ENCODE measurements around the gene TRIM24.

Gene TRIM24

DNA sequence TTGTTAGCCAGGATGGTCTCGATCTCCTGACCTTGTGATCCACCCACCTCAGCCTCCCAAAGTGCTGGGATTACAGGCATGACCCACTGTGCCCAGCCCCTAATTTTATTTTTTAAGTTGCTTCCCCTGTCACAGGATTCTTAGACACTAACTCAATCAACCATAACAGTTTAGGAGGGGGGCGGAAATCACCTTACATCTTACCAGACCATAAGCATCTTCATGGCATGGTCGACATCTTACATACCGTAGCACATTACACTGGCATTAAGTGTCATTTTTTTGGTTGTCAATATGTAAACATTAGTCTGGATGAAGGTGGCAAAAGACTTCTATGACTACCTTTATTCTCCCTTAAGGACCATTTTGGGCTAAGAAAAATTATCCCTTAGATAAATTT is 95.6 kb downstream of the TRIM24 start:
- DNase-seq, result no peak
- Histone ChIP-seq H3K9me3 (no peaks in the 10 kb centered on the region), H3K4me3 (ENCODE audit: low read depth, low read length) (no peak overlapping the region), H3K36me3 (peaks cover 96% of the 10 kb centered on the region), H3K4me1 (no peaks in the 10 kb centered on the region), H3K27me3 (no peaks in the 10 kb centered on the region)
- TF ChIP-seq, protein P1, sequence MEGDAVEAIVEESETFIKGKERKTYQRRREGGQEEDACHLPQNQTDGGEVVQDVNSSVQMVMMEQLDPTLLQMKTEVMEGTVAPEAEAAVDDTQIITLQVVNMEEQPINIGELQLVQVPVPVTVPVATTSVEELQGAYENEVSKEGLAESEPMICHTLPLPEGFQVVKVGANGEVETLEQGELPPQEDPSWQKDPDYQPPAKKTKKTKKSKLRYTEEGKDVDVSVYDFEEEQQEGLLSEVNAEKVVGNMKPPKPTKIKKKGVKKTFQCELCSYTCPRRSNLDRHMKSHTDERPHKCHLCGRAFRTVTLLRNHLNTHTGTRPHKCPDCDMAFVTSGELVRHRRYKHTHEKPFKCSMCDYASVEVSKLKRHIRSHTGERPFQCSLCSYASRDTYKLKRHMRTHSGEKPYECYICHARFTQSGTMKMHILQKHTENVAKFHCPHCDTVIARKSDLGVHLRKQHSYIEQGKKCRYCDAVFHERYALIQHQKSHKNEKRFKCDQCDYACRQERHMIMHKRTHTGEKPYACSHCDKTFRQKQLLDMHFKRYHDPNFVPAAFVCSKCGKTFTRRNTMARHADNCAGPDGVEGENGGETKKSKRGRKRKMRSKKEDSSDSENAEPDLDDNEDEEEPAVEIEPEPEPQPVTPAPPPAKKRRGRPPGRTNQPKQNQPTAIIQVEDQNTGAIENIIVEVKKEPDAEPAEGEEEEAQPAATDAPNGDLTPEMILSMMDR (IDR thresholded peaks at IDR 0.05; ENCODE audit: low read depth, low read length), result no peak

DNA sequence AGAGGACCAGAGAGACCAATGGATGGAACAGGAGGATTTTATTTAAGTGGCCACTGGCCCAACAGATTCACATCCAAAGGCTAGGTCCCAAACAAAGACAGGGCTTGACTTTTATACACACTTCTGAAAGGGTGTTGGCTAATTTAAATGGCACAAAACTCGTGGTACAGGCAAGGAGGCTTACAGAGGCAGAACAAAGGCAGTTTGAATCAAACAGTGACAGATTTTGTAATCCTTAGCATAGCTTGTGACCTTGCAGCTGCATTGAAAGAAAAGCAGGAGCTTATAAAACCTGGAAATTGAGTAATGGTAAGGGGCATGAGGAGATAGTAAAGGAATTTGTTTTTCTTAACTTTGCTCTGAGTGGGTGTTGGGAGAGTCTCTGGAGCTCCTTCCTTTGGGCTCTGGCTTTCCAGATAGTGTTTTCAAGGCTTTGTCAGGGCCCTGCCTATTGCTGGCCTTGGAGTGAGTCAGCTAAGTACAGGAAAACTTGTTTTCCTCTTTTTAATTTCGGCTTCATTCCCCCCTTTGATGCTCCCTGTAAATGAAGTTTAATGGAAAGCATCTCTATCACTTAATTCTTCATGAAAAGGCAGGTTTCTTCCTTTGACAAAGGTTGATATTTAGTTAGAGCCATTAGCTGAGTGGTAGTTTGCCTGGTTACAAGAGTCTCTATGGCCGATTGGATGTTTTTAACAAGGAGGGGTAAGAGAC is 96.9 kb downstream of the TRIM24 start:
- Histone ChIP-seq H3K27me3 (no peaks in the 10 kb centered on the region), H3K4me1 (no peaks in the 10 kb centered on the region), H3K36me3 (peaks cover 93% of the 10 kb centered on the region), H3K9me3 (no peaks in the 10 kb centered on the region), H3K4me3 (ENCODE audit: low read depth, low read length) (no peak overlapping the region)
- TF ChIP-seq, protein P1 (IDR thresholded peaks at IDR 0.05; ENCODE audit: low read depth, low read length), result no peak
- DNase-seq, result no peak

DNA sequence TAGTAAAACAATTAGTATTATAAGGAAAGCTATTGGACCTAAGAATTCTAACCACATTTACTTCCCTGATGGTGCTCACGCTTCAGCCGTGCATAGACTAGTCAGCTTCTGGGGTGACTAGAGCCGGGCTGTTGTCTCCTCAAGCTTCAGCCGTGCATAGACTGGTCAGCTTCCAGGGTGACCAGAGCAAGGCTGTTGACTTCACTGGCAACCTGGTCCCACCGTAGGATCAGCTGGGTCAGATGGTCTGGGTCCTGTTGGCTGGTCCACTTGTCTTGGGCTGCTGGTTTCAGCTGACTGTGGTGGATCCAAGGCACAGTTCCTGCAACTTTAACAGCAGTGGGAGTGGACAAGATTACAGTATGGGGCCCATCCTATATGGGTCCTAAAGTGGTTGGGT is 99.4 kb downstream of the TRIM24 start:
- Histone ChIP-seq H3K36me3 (peaks cover 94% of the 10 kb centered on the region), H3K4me3 (ENCODE audit: low read depth, low read length) (no peak overlapping the region), H3K27me3 (no peaks in the 10 kb centered on the region), H3K9me3 (no peaks in the 10 kb centered on the region), H3K4me1 (no peaks in the 10 kb centered on the region)
- TF ChIP-seq, protein P1 (IDR thresholded peaks at IDR 0.05; ENCODE audit: low read depth, low read length), result no peak
- no peak for DNase-seq

DNA sequence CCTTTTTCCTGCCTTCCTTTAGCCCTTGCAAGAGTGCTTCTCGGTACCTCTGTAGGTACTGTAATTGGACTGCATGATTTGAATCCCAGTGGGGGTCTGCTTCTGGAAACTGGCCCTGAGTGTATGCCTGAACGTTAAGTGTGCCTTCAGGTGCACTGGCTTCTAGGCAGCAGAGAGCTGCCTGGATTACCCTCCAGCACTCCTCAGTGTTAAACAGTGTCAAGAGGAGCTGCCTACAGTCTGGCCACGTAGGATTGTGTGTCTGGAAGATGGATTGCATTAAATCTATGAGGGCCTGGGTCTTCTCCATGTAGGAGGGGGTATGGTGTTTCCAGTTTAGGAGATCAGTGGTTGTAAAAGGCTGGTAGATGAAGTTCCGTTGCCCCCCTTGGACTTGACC is 103.7 kb downstream of the TRIM24 start:
- no peaks in the 10 kb centered on the region for H3K4me1 ChIP-seq
- no peak for DNase-seq
- no peak overlapping the region for H3K4me3 ChIP-seq (ENCODE audit: low read depth, low read length)
- TF ChIP-seq, protein P1 (IDR thresholded peaks at IDR 0.05; ENCODE audit: low read depth, low read length), result no peak
- no peaks in the 10 kb centered on the region for H3K27me3 ChIP-seq
- H3K9me3 ChIP-seq, result no peaks in the 10 kb centered on the region
- H3K36me3 ChIP-seq, result peaks cover 90% of the 10 kb centered on the region

DNA sequence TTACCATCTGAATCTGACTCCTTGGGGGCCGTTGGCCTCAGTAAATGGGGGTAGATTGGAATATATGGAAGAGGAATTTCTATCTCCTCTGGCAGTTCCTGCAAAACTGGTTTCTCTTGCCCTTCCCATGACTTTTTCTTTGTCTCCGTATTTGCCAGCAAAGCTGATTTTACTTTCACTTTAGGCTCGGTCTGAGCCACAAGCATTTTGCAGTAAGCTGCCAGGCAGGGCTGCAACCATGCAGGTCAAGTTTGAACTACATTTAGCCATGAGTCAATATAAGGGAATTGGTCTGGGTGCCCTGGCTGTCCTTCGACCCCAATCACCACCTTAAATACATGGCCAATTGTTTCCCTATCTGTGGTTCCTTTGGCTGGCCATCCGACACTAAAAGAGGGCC is 104.3 kb downstream of the TRIM24 start:
- TF ChIP-seq, protein P1 (IDR thresholded peaks at IDR 0.05; ENCODE audit: low read depth, low read length), result no peak
- Histone ChIP-seq H3K4me3 (ENCODE audit: low read depth, low read length) (no peak overlapping the region), H3K9me3 (no peaks in the 10 kb centered on the region), H3K36me3 (peaks cover 90% of the 10 kb centered on the region), H3K4me1 (no peaks in the 10 kb centered on the region), H3K27me3 (no peaks in the 10 kb centered on the region)
- no peak for DNase-seq

DNA sequence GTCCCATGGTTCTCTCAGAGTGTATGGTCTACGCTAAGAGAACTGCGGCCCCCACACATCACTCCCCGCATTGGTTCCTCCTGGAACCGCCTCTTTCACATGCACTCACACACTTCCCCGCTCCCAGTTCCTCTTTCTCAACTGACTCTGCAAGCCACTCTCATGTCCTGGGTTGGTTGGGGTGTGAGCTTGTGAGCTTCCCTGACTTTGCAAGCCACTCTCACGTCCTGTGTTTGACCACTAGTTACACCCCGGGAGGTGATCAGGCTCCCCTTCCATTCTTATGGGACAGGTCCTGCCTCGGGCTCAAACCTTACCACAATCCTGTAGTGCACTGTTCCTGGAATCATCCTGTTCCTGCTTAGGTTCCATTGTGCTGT is 105.0 kb downstream of the TRIM24 start:
- H3K4me3 ChIP-seq (ENCODE audit: low read depth, low read length), result no peak overlapping the region
- no peaks in the 10 kb centered on the region for H3K27me3 ChIP-seq
- no peaks in the 10 kb centered on the region for H3K9me3 ChIP-seq
- no peaks in the 10 kb centered on the region for H3K4me1 ChIP-seq
- TF ChIP-seq, protein P1 (IDR thresholded peaks at IDR 0.05; ENCODE audit: low read depth, low read length), result no peak
- DNase-seq, result no peak
- peaks cover 89% of the 10 kb centered on the region for H3K36me3 ChIP-seq

Data from BE2C (cell line).